DOHH2 (cell line): ENCODE data around the gene MAP1B.

Source experiments
- CTCF ChIP-seq: fragments of 200-600 bp; sonication (generic); IDR thresholded peaks from one replicate; pipeline ENCODE4 v1.5.1; 2014; ENCODE audit warnings: antibody characterized with exemption, mild to moderate bottlenecking, low read depth, low read length; ENCODE audit not compliant: poor library complexity, severe bottlenecking
- EZH2phosphoT487 ChIP-seq: fragments of 200-600 bp; sonication (generic); IDR thresholded peaks from 2 replicates; pipeline ENCODE4 v1.6.1; 2017; ENCODE audit warnings: borderline replicate concordance, mild to moderate bottlenecking, antibody characterized with exemption, low read length, moderate library complexity, mixed read lengths

GRCh38 chr5:72123764-72124376 lies 16.6 kb downstream of the MAP1B start:
- no peak for TF ChIP-seq CTCF
- no peak for TF ChIP-seq EZH2phosphoT487
